Spleen (tissue), 11 donors: ENCODE results near the gene GNL1. TPM values are rescaled to one million over a fixed set of nuclear protein-coding genes. Genes with fewer than 3 reads are reported as not detected.
A peak's percentile ranks its signal among the peaks of the same experiment; 100 is the strongest.
"Not testable (repeated sequence)": the region's sequence is repeated elsewhere in the genome, so short reads cannot be mapped to it uniquely, and the experiment has no call there.

Experiments used
- DNase-seq: peaks from one replicate; pipeline ENCODE4 v3.0.0-alpha.2; 2020
- H3K27ac ChIP-seq, 8 donors: fragments of 200-600 bp; sonication (generic) in 7 of 8; 1 replicate in 4 of 8; 2 replicates in 4 of 8; pipeline versions ENCODE4 v1.5.0 to v1.8.0; 2016 to 2021; ENCODE audit warnings: inconsistent platforms in 4 of 8, mild to moderate bottlenecking in 4 of 8, moderate library complexity in 1 of 8
- H3K27me3 ChIP-seq, 7 donors: fragments of 200-600 bp; sonication (generic) in 6 of 7; replicated peaks in 1 of 7; 1 replicate in 4 of 7; 2 replicates in 3 of 7; pipeline versions ENCODE4 v1.5.0 to v1.8.0; 2016 to 2021; ENCODE audit warnings: inconsistent platforms in 3 of 7, mild to moderate bottlenecking in 1 of 7
- H3K36me3 ChIP-seq, 6 donors: fragments of 200-600 bp; sonication (generic) in 5 of 6; 1 replicate in 4 of 6; 2 replicates in 2 of 6; pipeline versions ENCODE4 v1.5.0 to v1.8.0; 2016 to 2021; ENCODE audit warnings: inconsistent platforms in 2 of 6
- H3K4me1 ChIP-seq, 6 donors: fragments of 200-600 bp; sonication (generic) in 5 of 6; 1 replicate in 3 of 6; 2 replicates in 3 of 6; pipeline versions ENCODE4 v1.5.0 to v1.8.0; 2016 to 2021; ENCODE audit warnings: inconsistent platforms in 3 of 6
- H3K4me3 ChIP-seq, 8 donors: fragments of 200-600 bp; sonication (generic) in 7 of 8; 1 replicate in 4 of 8; 2 replicates in 4 of 8; pipeline versions ENCODE4 v1.5.0 to v1.8.0; 2016 to 2021; ENCODE audit warnings: inconsistent platforms in 4 of 8, mild to moderate bottlenecking in 4 of 8, moderate library complexity in 2 of 8
- H3K9me3 ChIP-seq, 8 donors: fragments of 200-600 bp; sonication (generic) in 7 of 8; 1 replicate in 4 of 8; 2 replicates in 4 of 8; pipeline versions ENCODE4 v1.5.0 to v1.8.0; 2016 to 2021; ENCODE audit warnings: inconsistent platforms in 4 of 8
- CTCF ChIP-seq, 11 experiments: fragments of 200-600 bp in 7 of 11; fragments of 450-650 bp in 4 of 11; sonication (generic) in 4 of 11; IDR thresholded peaks in 8 of 11; conservative IDR thresholded peaks in 3 of 11; 1 replicate in 7 of 11; 2 replicates in 4 of 11; pipeline versions ENCODE4 v1.4.0 to v1.8.0; 2016 to 2021; ENCODE audit warnings: antibody characterized with exemption in 11 of 11, inconsistent platforms in 4 of 11, mild to moderate bottlenecking in 1 of 11
- POLR2A ChIP-seq, 3 donors: fragments of 450-650 bp; IDR thresholded peaks; one replicate each; pipeline ENCODE4 v1.5.1; 2017; ENCODE audit warnings: antibody characterized with exemption in 3 of 3, mild to moderate bottlenecking in 1 of 3
- POLR2AphosphoS5 ChIP-seq, 3 donors: sonication (generic); formaldehyde crosslinking; IDR thresholded peaks; one replicate each; pipeline ENCODE4 v1.5.1; 2017; ENCODE audit warnings: antibody characterized with exemption in 3 of 3
- WGBS, 5 donors: extraction: QIAGEN DNeasy Blood & Tissue Kit in 3 of 5; methylation state at CpG; one replicate each; pipeline versions ENCODE4 v1.1.5 to v1.1.7; 2013 to 2018; 5-methylcytosine and 5-hydroxymethylcytosine counted together
- intact Hi-C: fragments of 100-400 bp; cut with DNase I; formaldehyde crosslinking; loops from one replicate; pipeline ENCODE4 v1.15.0; 2023; ENCODE audit warnings: low total_unique reads
- polyA plus RNA-seq, 3 donors: library from polyadenylated mRNA; stranded (reverse); fragments of 200-250 nt; gene quantifications; one replicate each; pipeline ENCODE4 v1.2.1, GENCODE V29; 2013
- total RNA-seq, 7 donors: library from RNA; depleted of rRNA in 3 of 7; stranded (reverse); fragments of >200 nt in 3 of 7; fragmentation: NEBNext Ultra II Directional in 4 of 7; extraction: Animal tissue kit (Norgen Biotek cat#: 25700) in 4 of 7; gene quantifications; one replicate each; pipeline versions ENCODE4 v1.1.0 to v1.2.1, GENCODE V29; 2016 to 2021
- donor health status: healthy with polysubstance abuse.
- donor health status: DM: no; HTN: no; CAD: no; lungs with moderate emphysema.
- donor health status: DM: no; HTN: no; CAD: no.
- donor health status: Bipolar disorder and iron deficiency.
- donor health status: healthy.
- donor health status: DM: no; HTN: no; CAD: no.
- donor health status: DM: yes; HTN: yes; CAD: no.

GNL1 gene
- total and polyA plus RNA-seq, 10 donors = 28.0 to 84.6 (median 50.6) TPM

GRCh38 chr6:30497714-30498113, 58.6 kb downstream of the GNL1 start:
- intact Hi-C loops = no loop called here
- TF ChIP-seq CTCF (IDR thresholded peaks at IDR 0.05 in 8 of 11, conservative IDR thresholded peaks at IDR 0.05 in 3 of 11) (no peak), POLR2A (IDR thresholded peaks at IDR 0.05) (no peak), POLR2AphosphoS5 (IDR thresholded peaks at IDR 0.05) (no peak)
- Histone ChIP-seq H3K9me3 (no peaks in the 10 kb centered on the region), H3K27ac (peak overlapping the region in 3 of 8 donors; percentile 42 to 100 (median 100)), H3K4me3 (no peak overlapping the region), H3K27me3 (no peaks in the 10 kb centered on the region), H3K4me1 (peaks cover 42 to 74% (median 60%) of the 10 kb centered on the region in 6 donors), H3K36me3 (peaks cover 0 to 21% (median 18%) of the 10 kb centered on the region in 6 donors)
- no peak for DNase-seq
- WGBS, 5 donors = 75 to 90% (median 83%) methylated on average over 3 of the region's 3 CpGs

- DNase-seq, intact Hi-C loops, H3K4me3 ChIP-seq, H3K27me3 ChIP-seq, H3K9me3 ChIP-seq: not testable (repeated sequence)
- 94 to 99% (median 96%) methylated on average over 5 of the region's 5 CpGs for whole genome bisulfite sequencing, 5 donors
- H3K4me1 ChIP-seq = peaks cover 46 to 78% (median 65%) of the 10 kb centered on the region in 6 donors
- peak overlapping the region in 5 of 8 donors; percentile 42 to 100 (median 72) for H3K27ac ChIP-seq
- H3K36me3 ChIP-seq = peaks cover 0 to 25% (median 23%) of the 10 kb centered on the region in 6 donors
Observed at GRCh38 chr6:30497261-30497599, 59.1 kb downstream of the GNL1 start.

- Histone ChIP-seq H3K27ac (peak overlapping the region; percentile 16 to 100 (median 86)), H3K4me1 (peaks cover 52 to 84% (median 71%) of the 10 kb centered on the region in 6 donors), H3K27me3 (no peaks in the 10 kb centered on the region), H3K36me3 (peaks cover 0 to 38% (median 35%) of the 10 kb centered on the region in 6 donors), H3K9me3 (no peaks in the 10 kb centered on the region), H3K4me3 (no peak overlapping the region)
- intact Hi-C loops = no loop called here
- no peak for DNase-seq
- 92 to 93% (median 93%) methylated on average over 4 of the region's 4 CpGs for WGBS, 5 donors
- TF ChIP-seq CTCF (IDR thresholded peaks at IDR 0.05 in 8 of 11, conservative IDR thresholded peaks at IDR 0.05 in 3 of 11) (no peak), POLR2AphosphoS5 (IDR thresholded peaks at IDR 0.05) (peak in 1 of 3 donors; percentile 57), POLR2A (IDR thresholded peaks at IDR 0.05) (no peak)
Observed at GRCh38 chr6:30495993-30496392, 60.3 kb downstream of the GNL1 start.

GRCh38 chr6:30495060-30495459, 61.2 kb downstream of the GNL1 start:
- TF ChIP-seq POLR2A (IDR thresholded peaks at IDR 0.05) (peak in 1 of 3 donors; percentile 4), POLR2AphosphoS5 (IDR thresholded peaks at IDR 0.05) (peak in 2 of 3 donors; percentile 37 to 42)
- intact Hi-C loops, DNase-seq, H3K4me3 ChIP-seq, H3K9me3 ChIP-seq, H3K27me3 ChIP-seq: not testable (repeated sequence)
- 72 to 90% (median 85%) methylated on average over 4 of the region's 4 CpGs for WGBS, 5 donors
- Histone ChIP-seq H3K36me3 (peaks cover 8 to 47% (median 44%) of the 10 kb centered on the region in 6 donors), H3K4me1 (peaks cover 49 to 84% (median 70%) of the 10 kb centered on the region in 6 donors), H3K27ac (peak overlapping the region in 7 of 8 donors; percentile 58 to 100 (median 100))

- no peaks in the 10 kb centered on the region for H3K9me3 ChIP-seq
- H3K27ac ChIP-seq = peak overlapping the region; percentile 5 to 100 (median 100)
- intact Hi-C loops = loop anchor here (5.0 kb wide), 1 partner anchor 38 kb away; no protein-coding TSS in a partner anchor
- H3K4me1 ChIP-seq = peaks cover 49 to 78% (median 68%) of the 10 kb centered on the region in 6 donors
- H3K27me3 ChIP-seq = no peaks in the 10 kb centered on the region
- DNase-seq = no peak
- 49 to 59% (median 56%) methylated on average over 8 of the region's 8 CpGs for WGBS, 5 donors
- peaks cover 8 to 49% (median 44%) of the 10 kb centered on the region in 6 donors for H3K36me3 ChIP-seq
- TF ChIP-seq POLR2AphosphoS5 (IDR thresholded peaks at IDR 0.05) (peak in 1 of 3 donors; percentile 79), CTCF (IDR thresholded peaks at IDR 0.05 in 8 of 11, conservative IDR thresholded peaks at IDR 0.05 in 3 of 11) (no peak), POLR2A (IDR thresholded peaks at IDR 0.05) (peak in 1 of 3 donors; percentile 10)
- H3K4me3 ChIP-seq = peak overlapping the region in 5 of 8 donors; percentile 96 to 100 (median 99)
Observed at GRCh38 chr6:30494291-30494861, 61.9 kb downstream of the GNL1 start.
